ENCODE results near the gene YEATS4.

- no peak for TF ChIP-seq GATA2 (IDR thresholded peaks at IDR 0.05; ENCODE audit: low read depth, low read length)
- no peak for TF ChIP-seq GATA3 (IDR thresholded peaks at IDR 0.05; ENCODE audit: low read depth, low read length)
These were observed 79.0 kb downstream of the YEATS4 start for GRCh38 chr12:69438539-69438938.

All from SH-SY5Y (cell line).